NCI-H2029 treated with DMSO at 0.1 percent for 48 hours (cell line): ENCODE data around the gene ANO4.

ENCODE experiments used
- DNase-seq: peaks from one replicate; lab custom pipeline; 2025; lab: John Stamatoyannopoulos, UW

Gene ANO4

GRCh38 chr12:100794441-100795173 is at the start of gene ANO4:
Gene ANO4, plus strand, starts transcription at chr12:100794776. Its CDS starts 107,010 bp downstream, at chr12:100901786.
- DNase-seq: no peak

- no peak for DNase-seq
Measured at GRCh38 chr12:100745378-100746071, 49.1 kb upstream of the ANO4 start.

- no peak for DNase-seq
Measured at GRCh38 chr12:100752841-100753240, 41.7 kb upstream of the ANO4 start.

GRCh38 chr12:100753837-100754236 is 40.7 kb upstream of the ANO4 start:
- peak; percentile 80 for DNase-seq

- DNase-seq: no peak
Measured at GRCh38 chr12:100755186-100755585, 39.4 kb upstream of the ANO4 start.

GRCh38 chr12:100758083-100758482 is 36.5 kb upstream of the ANO4 start:
- no peak for DNase-seq

- no peak for DNase-seq
Measured at GRCh38 chr12:100767371-100767770, 27.2 kb upstream of the ANO4 start.

GRCh38 chr12:100767950-100768349 is 26.6 kb upstream of the ANO4 start:
- no peak for DNase-seq

GRCh38 chr12:100778967-100779590 is 15.5 kb upstream of the ANO4 start:
- DNase-seq: no peak

GRCh38 chr12:100789146-100789545 is 5.4 kb upstream of the ANO4 start:
- no peak for DNase-seq

GRCh38 chr12:100789975-100790374 is 4.6 kb upstream of the ANO4 start:
- DNase-seq: no peak

GRCh38 chr12:100790552-100790951 is 4.0 kb upstream of the ANO4 start:
- DNase-seq: no peak

- no peak for DNase-seq
Measured at GRCh38 chr12:100793182-100793581, 1.4 kb upstream of the ANO4 start.

GRCh38 chr12:100795174-100795799 is 711 bp downstream of the ANO4 start:
- no peak for DNase-seq

GRCh38 chr12:100795800-100796179 is 1.2 kb downstream of the ANO4 start:
- DNase-seq: no peak

GRCh38 chr12:100796621-100797020 is 2.0 kb downstream of the ANO4 start:
- DNase-seq: no peak

- no peak for DNase-seq
Measured at GRCh38 chr12:100797246-100797645, 2.7 kb downstream of the ANO4 start.

GRCh38 chr12:100797786-100798185 is 3.2 kb downstream of the ANO4 start:
- no peak for DNase-seq

- DNase-seq: no peak
Measured at GRCh38 chr12:100798286-100799160, 3.9 kb downstream of the ANO4 start.

- DNase-seq: no peak
Measured at GRCh38 chr12:100799770-100800169, 5.2 kb downstream of the ANO4 start.

- no peak for DNase-seq
Measured at GRCh38 chr12:100800723-100801122, 6.1 kb downstream of the ANO4 start.

GRCh38 chr12:100801320-100801719 is 6.7 kb downstream of the ANO4 start:
- no peak for DNase-seq
